Astrocyte of the spinal cord (primary cell): Measurements from ENCODE around the gene FARP1.
A peak's percentile ranks its signal among the peaks of the same experiment; 100 is the strongest.

Experiments
- DNase-seq: peaks from one replicate; pipeline ENCODE4 v3.0.0; 2011; ENCODE audit warnings: low read depth, low spot score
- H3K4me3 ChIP-seq: 2 replicates; pipeline ENCODE4 v1.5.1; 2011; ENCODE audit warnings: low read depth, mild to moderate bottlenecking, low read length, moderate library complexity
- CTCF ChIP-seq: IDR thresholded peaks from 2 replicates; pipeline ENCODE4 v1.5.1; 2012; ENCODE audit warnings: low read depth, mild to moderate bottlenecking, low read length, inconsistent platforms
- in situ Hi-C: cut with HindIII; loops from 2 replicates; pipeline ENCODE4 v1.10.0; 2017; ENCODE audit warnings: low sequenced_read_pairs

Gene FARP1

GRCh38 chr13:98180092-98180491 is 37.2 kb downstream of the FARP1 start:
- DNase-seq, result no peak
- in situ Hi-C loops, result no loop called here
- TF ChIP-seq CTCF, result no peak
- no peak overlapping the region for H3K4me3 ChIP-seq

GRCh38 chr13:98181111-98181815 is 38.4 kb downstream of the FARP1 start:
- in situ Hi-C loops, result no loop called here
- no peak for TF ChIP-seq CTCF
- no peak overlapping the region for H3K4me3 ChIP-seq
- DNase-seq, result no peak

GRCh38 chr13:98182153-98182552 is 39.3 kb downstream of the FARP1 start:
- TF ChIP-seq CTCF, result no peak
- no peak for DNase-seq
- in situ Hi-C loops, result no loop called here
- H3K4me3 ChIP-seq, result no peak overlapping the region

GRCh38 chr13:98182589-98182988 is 39.7 kb downstream of the FARP1 start:
- DNase-seq, result no peak
- no peak overlapping the region for H3K4me3 ChIP-seq
- no peak for TF ChIP-seq CTCF
- in situ Hi-C loops, result no loop called here

GRCh38 chr13:98184792-98185191 is 41.9 kb downstream of the FARP1 start:
- DNase-seq, result peak; percentile 57
- no peak for TF ChIP-seq CTCF
- H3K4me3 ChIP-seq, result no peak overlapping the region
- in situ Hi-C loops, result no loop called here

GRCh38 chr13:98187155-98187964 is 44.5 kb downstream of the FARP1 start:
- H3K4me3 ChIP-seq, result no peak overlapping the region
- in situ Hi-C loops, result no loop called here
- DNase-seq, result no peak
- TF ChIP-seq CTCF, result no peak
